Measurements from ENCODE around the gene IDH3A. TPM values are rescaled to one million over a fixed set of nuclear protein-coding genes. Genes with fewer than 3 reads are reported as not detected.

The IDH3A gene
- total and polyA plus RNA-seq, 11 donors = 158 to 471 (median 290) TPM

DNA sequence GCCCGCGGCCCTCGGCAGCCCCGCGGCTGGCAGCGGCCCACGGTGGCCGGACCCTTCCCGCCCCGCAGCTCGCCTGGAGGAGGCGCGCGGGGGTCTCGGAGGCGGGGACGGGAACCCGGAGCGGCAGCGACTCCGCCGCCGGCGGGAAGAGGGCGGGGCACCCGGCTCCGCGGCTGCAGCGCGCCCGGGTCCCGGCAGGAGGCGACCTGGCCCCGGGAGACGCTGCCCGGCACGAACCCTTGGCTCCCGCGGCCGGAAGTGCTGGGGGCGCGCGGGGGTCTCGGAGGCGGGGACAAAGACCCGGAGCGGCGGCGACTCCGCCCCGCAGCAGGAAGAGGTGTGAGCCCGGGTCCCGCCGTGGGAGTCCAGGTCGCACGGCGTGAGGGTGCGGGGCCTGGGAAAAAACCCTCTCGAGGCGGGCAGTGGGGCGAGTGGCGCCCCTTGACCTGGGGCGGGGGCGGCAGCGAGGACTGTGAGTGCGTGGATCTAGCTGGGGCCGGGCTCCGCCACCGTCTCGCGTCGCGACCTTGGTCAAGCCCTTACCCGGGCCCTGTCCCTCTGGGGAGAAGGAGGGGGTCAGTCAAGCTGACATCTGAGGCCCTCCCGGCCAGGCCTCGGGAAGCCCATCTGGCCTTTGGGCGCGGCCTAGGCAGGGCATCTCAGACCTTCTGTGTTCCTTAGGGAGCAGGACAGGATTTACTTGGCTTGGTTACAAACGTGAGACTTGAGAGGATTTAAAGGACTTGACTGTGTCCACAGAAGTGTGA is 17.7 kb upstream of the IDH3A start, which contains the start of gene CIB2:
Gene CIB2 (minus strand): TSS at position 151 of the 767 bp plus-strand sequence. CDS start 230 bp downstream, outside the sequence.
- no peaks in the 10 kb centered on the region for H3K9me3 ChIP-seq
- peaks cover 0 to 18% (median 7%) of the 10 kb centered on the region in 12 donors for H3K4me1 ChIP-seq
- H3K27me3 ChIP-seq = no peaks in the 10 kb centered on the region
- H3K4me3 ChIP-seq = peak within 1 kb of the TSS; percentile 58 to 97 (median 76)
- H3K36me3 ChIP-seq = no peaks in the 10 kb centered on the region
- intact Hi-C loops (cut with DNase I) = loop anchor here in 9 of 10 donors (2.0 to 10.0 kb wide), 5 partner anchors 41 to 111 kb away; no protein-coding TSS in a partner anchor
- TF ChIP-seq, protein P1, sequence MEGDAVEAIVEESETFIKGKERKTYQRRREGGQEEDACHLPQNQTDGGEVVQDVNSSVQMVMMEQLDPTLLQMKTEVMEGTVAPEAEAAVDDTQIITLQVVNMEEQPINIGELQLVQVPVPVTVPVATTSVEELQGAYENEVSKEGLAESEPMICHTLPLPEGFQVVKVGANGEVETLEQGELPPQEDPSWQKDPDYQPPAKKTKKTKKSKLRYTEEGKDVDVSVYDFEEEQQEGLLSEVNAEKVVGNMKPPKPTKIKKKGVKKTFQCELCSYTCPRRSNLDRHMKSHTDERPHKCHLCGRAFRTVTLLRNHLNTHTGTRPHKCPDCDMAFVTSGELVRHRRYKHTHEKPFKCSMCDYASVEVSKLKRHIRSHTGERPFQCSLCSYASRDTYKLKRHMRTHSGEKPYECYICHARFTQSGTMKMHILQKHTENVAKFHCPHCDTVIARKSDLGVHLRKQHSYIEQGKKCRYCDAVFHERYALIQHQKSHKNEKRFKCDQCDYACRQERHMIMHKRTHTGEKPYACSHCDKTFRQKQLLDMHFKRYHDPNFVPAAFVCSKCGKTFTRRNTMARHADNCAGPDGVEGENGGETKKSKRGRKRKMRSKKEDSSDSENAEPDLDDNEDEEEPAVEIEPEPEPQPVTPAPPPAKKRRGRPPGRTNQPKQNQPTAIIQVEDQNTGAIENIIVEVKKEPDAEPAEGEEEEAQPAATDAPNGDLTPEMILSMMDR (IDR thresholded peaks at IDR 0.05) = peak; percentile 52 to 93 (median 83)
- TF ChIP-seq POLR2A (IDR thresholded peaks at IDR 0.05) = peak in 1 of 2 donors; percentile 47
- DNase-seq (peak; percentile 76 to 90 (median 78)), ATAC-seq (peak; percentile 48 to 95 (median 86))
- WGBS, 4 donors = 0 to 1% (median 0%) methylated on average over 25 to 79 of the region's 79 CpGs
- H3K27ac ChIP-seq = peak within 1 kb of the TSS; percentile 58 to 93 (median 80)

DNA sequence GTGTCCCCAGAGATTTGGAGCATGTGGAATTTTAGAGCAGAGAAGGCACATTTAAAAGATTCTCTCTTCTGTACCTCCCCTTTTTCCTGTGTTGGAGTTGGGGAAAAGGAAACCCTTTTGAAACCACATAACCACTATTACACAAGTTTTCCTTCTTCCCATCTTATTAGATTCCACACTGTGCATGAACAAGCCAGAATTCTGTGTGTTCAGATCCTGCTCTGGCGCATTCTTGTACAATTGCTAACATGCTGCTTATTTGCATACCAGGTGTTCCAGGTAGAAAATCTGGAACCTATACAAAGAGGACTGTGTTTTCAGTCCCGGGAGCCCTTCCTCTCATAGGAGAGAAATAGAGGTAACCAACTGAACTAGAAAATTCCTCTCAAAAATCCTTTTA is 15.4 kb upstream of the IDH3A start:
- no peak for TF ChIP-seq POLR2A (IDR thresholded peaks at IDR 0.05)
- TF ChIP-seq, protein P1 (IDR thresholded peaks at IDR 0.05) = no peak
- ATAC-seq (no peak), DNase-seq (no peak)
- WGBS, 4 donors = 93 to 100% (median 97%) methylated on average over 2 of the region's 2 CpGs
- H3K36me3 ChIP-seq = no peaks in the 10 kb centered on the region
- no peaks in the 10 kb centered on the region for H3K27me3 ChIP-seq
- no peak overlapping the region for H3K4me3 ChIP-seq
- H3K4me1 ChIP-seq = peaks cover 0 to 18% (median 7%) of the 10 kb centered on the region in 12 donors
- no peak overlapping the region for H3K27ac ChIP-seq
- intact Hi-C loops (cut with DNase I) = loop anchor here in 9 of 10 donors (5.0 to 10.0 kb wide), 4 partner anchors 38 to 108 kb away; no protein-coding TSS in a partner anchor
- H3K9me3 ChIP-seq = no peaks in the 10 kb centered on the region

DNA sequence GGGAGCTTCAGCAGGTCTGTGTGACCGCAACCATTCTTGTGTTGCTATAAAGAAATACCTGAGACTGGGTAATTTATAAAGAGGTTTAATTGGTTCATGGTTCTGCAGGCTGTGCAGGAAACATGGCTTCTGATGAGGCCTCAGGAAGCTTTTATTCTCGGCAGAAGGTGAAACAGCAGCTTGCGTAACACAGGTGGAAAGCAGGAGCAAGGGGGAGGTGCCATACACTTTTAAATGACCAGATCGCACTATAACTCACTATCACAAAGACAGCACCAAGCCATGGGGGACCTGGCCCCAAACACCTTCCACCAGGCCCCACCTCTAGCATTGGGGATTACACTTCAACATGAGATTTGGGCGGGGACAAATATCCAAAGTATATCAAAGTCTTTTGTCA is 9.6 kb upstream of the IDH3A start:
- no peak overlapping the region for H3K27ac ChIP-seq
- ATAC-seq (no peak), DNase-seq (no peak)
- no peak for TF ChIP-seq POLR2A (IDR thresholded peaks at IDR 0.05)
- TF ChIP-seq, protein P1 (IDR thresholded peaks at IDR 0.05) = no peak
- no peak overlapping the region for H3K4me3 ChIP-seq
- no peaks in the 10 kb centered on the region for H3K36me3 ChIP-seq
- no peaks in the 10 kb centered on the region for H3K27me3 ChIP-seq
- H3K9me3 ChIP-seq = no peaks in the 10 kb centered on the region
- 85 to 96% (median 93%) methylated on average over 5 of the region's 5 CpGs for WGBS, 4 donors
- H3K4me1 ChIP-seq = no peaks in the 10 kb centered on the region
- intact Hi-C loops (cut with DNase I) = loop anchor here in 1 of 10 donors (10.0 kb wide), 1 partner anchor 55 kb away; no protein-coding TSS in a partner anchor

DNA sequence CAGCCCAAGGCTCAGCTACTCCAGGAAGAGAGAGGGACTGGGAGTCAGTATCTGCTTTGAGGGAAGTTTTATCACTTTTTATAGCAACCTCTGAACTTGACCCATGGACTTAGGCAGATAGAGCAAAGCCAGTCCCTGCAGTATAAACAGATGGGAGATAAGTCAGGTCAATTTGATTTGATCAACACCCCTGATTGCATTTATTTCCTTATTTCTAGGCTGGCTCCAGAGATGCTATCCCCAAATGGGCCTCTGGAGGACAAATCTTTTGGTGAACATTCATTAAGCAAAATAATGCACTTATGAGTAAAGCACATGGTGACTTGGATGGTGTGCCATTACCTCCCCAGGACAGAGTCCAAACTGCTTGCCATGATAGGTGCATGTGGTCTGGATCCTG is 8.9 kb upstream of the IDH3A start:
- Histone ChIP-seq H3K4me3 (no peak overlapping the region), H3K36me3 (no peaks in the 10 kb centered on the region), H3K4me1 (no peaks in the 10 kb centered on the region), H3K9me3 (no peaks in the 10 kb centered on the region), H3K27ac (no peak overlapping the region), H3K27me3 (no peaks in the 10 kb centered on the region)
- DNase-seq (no peak), ATAC-seq (no peak)
- intact Hi-C loops (cut with DNase I) = no loop called here
- TF ChIP-seq, protein P1 (IDR thresholded peaks at IDR 0.05) = no peak
- no peak for TF ChIP-seq POLR2A (IDR thresholded peaks at IDR 0.05)
